H1 (cell line): ENCODE data around the gene FAM83C. TPM values are rescaled to one million over a fixed set of nuclear protein-coding genes. Genes with fewer than 3 reads are reported as not detected.

Source experiments
- CTCF ChIA-PET: fragments of 300-600 bp; sonication (Branson Sonifier 250); formaldehyde crosslinking; loops from one replicate; lab custom pipeline; 2021; ENCODE audit not compliant: partially characterized antibody; lab: Charles Lee
- POLR2A ChIA-PET: fragments of 300-600 bp; sonication (Branson Sonifier 250); formaldehyde crosslinking; loops from one replicate; lab custom pipeline; 2021; ENCODE audit warnings: inconsistent platforms; ENCODE audit not compliant: partially characterized antibody; lab: Charles Lee
- DNase-seq, 2 experiments: peaks; one replicate each; pipeline versions ENCODE4 v3.0.0 to v3.0.0-alpha.2; 2010 to 2022; ENCODE audit warnings: low spot score in 2 of 2, low read depth in 1 of 2, mixed read lengths in 1 of 2
- FAIRE-seq: peaks from 2 replicates; lab custom pipeline; 2011; peaks lifted over from hg19 to GRCh38; lab: Jason Lieb, UNC
- H2AFZ ChIP-seq: 2 replicates; pipeline ENCODE4 v1.8.1; 2012; ENCODE audit warnings: low read length, inconsistent platforms
- H2AK5ac ChIP-seq: 2 replicates; pipeline ENCODE4 v1.6.1; 2013; ENCODE audit warnings: low read depth, low read length
- H2BK120ac ChIP-seq: replicated peaks from 2 replicates; pipeline ENCODE3; 2013; ENCODE audit warnings: low read depth, low read length, inconsistent platforms
- H2BK12ac ChIP-seq: 2 replicates; pipeline ENCODE4 v1.6.1; 2013; ENCODE audit warnings: low read depth, low read length
- H2BK15ac ChIP-seq: 2 replicates; pipeline ENCODE4 v1.6.1; 2013; ENCODE audit warnings: low read length
- H2BK20ac ChIP-seq: 2 replicates; pipeline ENCODE4 v1.6.1; 2013; ENCODE audit warnings: low read length
- H2BK5ac ChIP-seq: 2 replicates; pipeline ENCODE4 v1.6.1; 2013; ENCODE audit warnings: low read depth, low read length
- H3K14ac ChIP-seq: 2 replicates; pipeline ENCODE4 v1.6.1; 2013; ENCODE audit warnings: inconsistent platforms; ENCODE audit not compliant: insufficient read length
- H3K18ac ChIP-seq: 2 replicates; pipeline ENCODE4 v1.6.1; 2013; ENCODE audit warnings: low read length; ENCODE audit errors: extremely low read depth
- H3K23ac ChIP-seq: 2 replicates; pipeline ENCODE4 v1.6.1; 2013; ENCODE audit warnings: inconsistent platforms; ENCODE audit not compliant: insufficient read length
- H3K23me2 ChIP-seq: 2 replicates; pipeline ENCODE4 v1.6.1; 2013; ENCODE audit warnings: low read depth, low read length
- H3K27ac ChIP-seq: 2 replicates; pipeline ENCODE4 v1.6.1; 2011; ENCODE audit warnings: low read depth, low read length, inconsistent platforms
- H3K27me3 ChIP-seq, 4 experiments: replicated peaks in 1 of 4; 1 replicate in 1 of 4; 2 replicates in 3 of 4; pipeline versions ENCODE4 v1.6.1 to v1.8.1; 2011 to 2013; ENCODE audit warnings: low read length in 3 of 4, mild to moderate bottlenecking in 3 of 4, inconsistent platforms in 2 of 4, mixed read lengths in 2 of 4, moderate library complexity in 1 of 4; ENCODE audit not compliant: control insufficient read depth in 3 of 4, insufficient read depth in 3 of 4; ENCODE audit errors: extremely low read depth in 1 of 4
- H3K36me3 ChIP-seq, 4 experiments: 2 replicates each; pipeline versions ENCODE4 v1.6.1 to v1.8.1; 2011 to 2013; ENCODE audit warnings: mild to moderate bottlenecking in 4 of 4, low read length in 3 of 4, moderate library complexity in 2 of 4, control low read depth in 1 of 4, inconsistent platforms in 1 of 4; ENCODE audit not compliant: insufficient read depth in 4 of 4, control insufficient read depth in 2 of 4
- H3K4ac ChIP-seq: replicated peaks from 2 replicates; pipeline ENCODE3; 2013; ENCODE audit warnings: low read length, low read depth, mixed read lengths, inconsistent platforms; ENCODE audit not compliant: insufficient read length
- H3K4me1 ChIP-seq, 4 experiments: replicated peaks in 1 of 4; 1 replicate in 1 of 4; 2 replicates in 3 of 4; pipeline versions ENCODE4 v1.6.1 to v1.8.1; 2011 to 2013; ENCODE audit warnings: low read length in 3 of 4, inconsistent platforms in 2 of 4, mixed read lengths in 1 of 4; ENCODE audit not compliant: insufficient read depth in 4 of 4, control insufficient read depth in 3 of 4
- H3K4me2 ChIP-seq, 2 experiments: 2 replicates each; pipeline versions ENCODE4 v1.6.1 to v1.8.1; 2011 to 2013; ENCODE audit warnings: low read depth in 2 of 2, low read length in 2 of 2, control low read depth in 1 of 2, inconsistent platforms in 1 of 2, mild to moderate bottlenecking in 1 of 2; ENCODE audit not compliant: insufficient read depth in 1 of 2
- H3K4me3 ChIP-seq, 4 experiments: fragments of 200-600, 300-600 bp in 1 of 4; sonication (generic), shearing (Covaris generic), sonication (Bioruptor Twin) in 1 of 4; 2 replicates each; pipeline versions ENCODE4 v1.5.1 to v1.8.1; 2011 to 2016; ENCODE audit warnings: low read length in 4 of 4, low read depth in 3 of 4, control low read depth in 2 of 4, inconsistent platforms in 2 of 4, mild to moderate bottlenecking in 2 of 4, mixed read lengths in 1 of 4, moderate library complexity in 1 of 4; ENCODE audit not compliant: insufficient read depth in 2 of 4; ENCODE audit errors: extremely low read depth in 1 of 4
- H3K56ac ChIP-seq: replicated peaks from 2 replicates; pipeline ENCODE3; 2013; ENCODE audit warnings: low read depth, mild to moderate bottlenecking, mixed read lengths, low read length, inconsistent platforms; ENCODE audit not compliant: insufficient read length
- H3K79me1 ChIP-seq: 2 replicates; pipeline ENCODE4 v1.6.1; 2013; ENCODE audit warnings: low read depth, low read length, control low read depth
- H3K79me2 ChIP-seq, 2 experiments: 2 replicates each; pipeline versions ENCODE4 v1.6.1 to v1.8.1; 2012 to 2013; ENCODE audit warnings: low read length in 2 of 2, mild to moderate bottlenecking in 2 of 2, inconsistent platforms in 1 of 2; ENCODE audit not compliant: insufficient read depth in 2 of 2, control insufficient read depth in 1 of 2
- H3K9ac ChIP-seq, 4 experiments: replicated peaks in 1 of 4; 1 replicate in 1 of 4; 2 replicates in 3 of 4; pipeline versions ENCODE4 v1.6.1 to v1.8.1; 2011 to 2013; ENCODE audit warnings: low read depth in 3 of 4, low read length in 3 of 4, control low read depth in 2 of 4, mild to moderate bottlenecking in 2 of 4, moderate library complexity in 2 of 4, inconsistent platforms in 1 of 4; ENCODE audit errors: extremely low read depth in 1 of 4
- H3K9me3 ChIP-seq, 2 experiments: 2 replicates each; pipeline versions ENCODE4 v1.6.1 to v1.8.1; 2012 to 2013; ENCODE audit warnings: mild to moderate bottlenecking in 2 of 2, moderate library complexity in 2 of 2, control low read depth in 1 of 2, inconsistent platforms in 1 of 2, low read depth in 1 of 2, low read length in 1 of 2, mixed read lengths in 1 of 2; ENCODE audit not compliant: insufficient read depth in 2 of 2
- H4K20me1 ChIP-seq, 2 experiments: replicated peaks in 1 of 2; 2 replicates each; pipeline versions ENCODE3 to v1.8.1; 2011 to 2013; ENCODE audit warnings: inconsistent platforms in 2 of 2, low read length in 2 of 2, mild to moderate bottlenecking in 1 of 2; ENCODE audit not compliant: insufficient read depth in 2 of 2, control insufficient read depth in 1 of 2
- H4K5ac ChIP-seq: 2 replicates; pipeline ENCODE4 v1.6.1; 2013; ENCODE audit warnings: low read length, low read depth, mixed read lengths, inconsistent platforms; ENCODE audit not compliant: insufficient read length
- H4K8ac ChIP-seq: 2 replicates; pipeline ENCODE4 v1.8.0; 2013; ENCODE audit warnings: mild to moderate bottlenecking, moderate library complexity, low read length, inconsistent platforms; ENCODE audit not compliant: insufficient read depth; ENCODE audit errors: extremely low read depth
- H4K91ac ChIP-seq: replicated peaks from 2 replicates; pipeline ENCODE3; 2013; ENCODE audit warnings: low read length, mixed read lengths, inconsistent platforms; ENCODE audit not compliant: insufficient read length
- EZH2 ChIP-seq: fragments of 200-600 bp; sonication (generic); IDR thresholded peaks from 2 replicates; pipeline ENCODE4 v1.7.1; 2012; ENCODE audit warnings: low read depth, mild to moderate bottlenecking, moderate library complexity, low read length, inconsistent platforms; ENCODE audit not compliant: severe bottlenecking
- FOSL1 ChIP-seq: IDR thresholded peaks from 2 replicates; pipeline ENCODE4 v1.6.1; 2011; ENCODE audit warnings: mild to moderate bottlenecking, low read depth, low read length, moderate library complexity; ENCODE audit not compliant: insufficient read depth
- MAFK ChIP-seq: IDR thresholded peaks from 2 replicates; pipeline ENCODE4 v1.6.1; 2012; ENCODE audit warnings: low read depth, mild to moderate bottlenecking, improper control_type of control experiment, low read length
- RFX5 ChIP-seq: IDR thresholded peaks from 2 replicates; pipeline ENCODE4 v1.6.1; 2011; ENCODE audit warnings: low read depth, low read length, improper control_type of control experiment, borderline replicate concordance
- RNF2 ChIP-seq: fragments of 200-900, 300-1000 bp; sonication (generic); IDR thresholded peaks from 2 replicates; pipeline ENCODE4 v1.7.1; 2016; ENCODE audit warnings: borderline replicate concordance, low read depth, mild to moderate bottlenecking, antibody characterized with exemption, low read length; ENCODE audit not compliant: poor library complexity, severe bottlenecking; ENCODE audit errors: missing control alignments
- SIN3A ChIP-seq, 2 experiments: IDR thresholded peaks in 1 of 2; conservative IDR thresholded peaks in 1 of 2; 2 replicates each; pipeline ENCODE4 v1.6.1; 2011 to 2012; ENCODE audit warnings: low read length in 2 of 2, improper control_type of control experiment in 1 of 2, low read depth in 1 of 2, mild to moderate bottlenecking in 1 of 2
- SP2 ChIP-seq: IDR thresholded peaks from 2 replicates; pipeline ENCODE4 v1.6.1; 2012; ENCODE audit warnings: mild to moderate bottlenecking, low read length, inconsistent platforms
- ZNF274 ChIP-seq: IDR thresholded peaks from 2 replicates; pipeline ENCODE4 v1.7.0; 2012; ENCODE audit warnings: low read length, borderline replicate concordance; ENCODE audit errors: extremely low read depth
- WGBS, 2 experiments: shearing (Covaris generic) in 1 of 2; methylation state at CpG; one replicate each; pipeline versions ENCODE4 v1.1.6 to v1.1.7; 2013 to 2015; ENCODE audit warnings: low lambda C conversion rate in 2 of 2, mixed read lengths in 2 of 2, inconsistent platforms in 1 of 2, low coverage in 1 of 2, missing lambda C conversion rate in 1 of 2; ENCODE audit not compliant: insufficient replicate concordance in 2 of 2, insufficient coverage in 1 of 2, insufficient read length in 1 of 2; ENCODE audit errors: extremely low coverage in 1 of 2, missing lambda C conversion rate in 1 of 2; 5-methylcytosine and 5-hydroxymethylcytosine counted together
- polyA plus RNA-seq, 7 experiments: library from polyadenylated mRNA; depleted of rRNA in 3 of 7; stranded (reverse) in 5 of 7; unstranded in 2 of 7; fragments of >200 nt in 5 of 7; fragments of 200-250 nt in 2 of 7; gene quantifications; 1 replicate in 5 of 7; 2 replicates in 1 of 7; 4 replicates in 1 of 7; pipeline versions ENCODE4 v1.2.1 to v1.2.3, GENCODE V29; 2011 to 2013; ENCODE audit warnings: missing spikeins in 2 of 7, mixed read lengths in 2 of 7
- total RNA-seq: library from RNA; stranded (reverse); fragmentation: NEBNext Ultra II Directional; extraction: Animal tissue kit (Norgen Biotek cat#: 25700); gene quantifications from 2 replicates; pipeline ENCODE4 v1.2.1, GENCODE V29; 2021

Gene FAM83C
- total and polyA plus RNA-seq, 2 of the 8 experiments (the other 6 are each of a cell fraction or from before 2014, with no cell fraction given), result not detected

DNA sequence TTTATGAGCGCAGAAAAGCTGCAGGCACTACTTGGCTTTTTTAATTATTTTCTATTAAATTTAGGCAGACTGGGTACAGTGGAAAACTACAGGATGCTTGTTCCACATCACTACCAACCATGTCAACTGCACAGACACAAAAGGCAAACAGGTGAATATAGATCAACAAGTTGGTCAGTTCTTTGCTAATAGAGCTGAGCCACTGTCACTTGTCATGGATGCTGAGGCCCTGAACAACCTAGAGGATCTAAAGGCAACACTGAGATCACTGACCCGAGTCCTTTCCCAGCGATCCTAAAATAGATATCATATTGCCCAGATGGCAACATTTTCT is 34.5 kb upstream of the FAM83C start:
- CTCF ChIA-PET, result interaction anchor here (0.6 to 6.6 kb wide), 2 partner anchors 21 to 177 kb away, joined by 3 to 141 read pairs; no protein-coding TSS in a partner anchor
- Histone ChIP-seq H3K4me2 (no peak overlapping the region), H2BK12ac (no peak overlapping the region), H2BK5ac (no peak overlapping the region), H3K4me1 (peaks cover 0 to 4% (median 1%) of the 10 kb centered on the region in 4 experiments; a peak in 2 of 7 replicates), H3K9ac (no peak overlapping the region), H3K23me2 (no peaks in the 10 kb centered on the region), H2AK5ac (no peak overlapping the region), H3K79me1 (no peaks in the 10 kb centered on the region), H3K9me3 (no peaks in the 10 kb centered on the region), H2BK120ac (no peak overlapping the region), H2BK15ac (no peak overlapping the region), H3K4me3 (no peak overlapping the region), H3K79me2 (no peaks in the 10 kb centered on the region), H4K20me1 (no peaks in the 10 kb centered on the region), H4K8ac (no peak overlapping the region), H4K5ac (no peak overlapping the region), H3K23ac (no peak overlapping the region), H3K27me3 (no peaks in the 10 kb centered on the region), H4K91ac (no peak overlapping the region), H3K27ac (no peak overlapping the region), H3K14ac (no peak overlapping the region), H3K18ac (no peak overlapping the region), H2BK20ac (no peak overlapping the region), H3K56ac (no peak overlapping the region), H3K4ac (no peak overlapping the region), H3K36me3 (no peaks in the 10 kb centered on the region; a peak in 1 of 8 replicates), H2AFZ (no peak overlapping the region)
- DNase-seq (no peak), FAIRE-seq (no peak)
- POLR2A ChIA-PET, result no interaction called here
- 87% methylated on average over 3 of the region's 3 CpGs; no CpG with 5 or more reads in 1 of the 2 experiments for WGBS, 2 experiments
- TF ChIP-seq FOSL1 (no peak), RFX5 (no peak), MAFK (no peak), ZNF274 (no peak), RNF2 (no peak), SP2 (no peak), EZH2 (no peak), SIN3A (conservative IDR thresholded peaks at IDR 0.05 in 1 of 2, IDR thresholded peaks at IDR 0.05 in 1 of 2; ENCODE audit: low read depth in 1 of 2, low read length in 2 of 2) (no peak)
